OCI-LY7 (cell line): ENCODE results near the gene PDZD2. TPM values are rescaled to one million over a fixed set of nuclear protein-coding genes. Genes with fewer than 3 reads are reported as not detected.

Source experiments
- BruUV-seq: library from RNA; stranded (reverse); fragments of 400-500 nt; replicated peaks from 2 replicates; lab custom pipeline; 2021; lab: Mats Ljungman, UMichigan
- CTCF ChIA-PET: fragments of 300-600 bp; sonication (Branson Sonifier 250); formaldehyde crosslinking; loops from one replicate; lab custom pipeline; 2022; ENCODE audit warnings: antibody characterized with exemption; ENCODE audit not compliant: unreplicated experiment; lab: Charles Lee
- POLR2A ChIA-PET: fragments of 300-600 bp; sonication (Branson Sonifier 250); formaldehyde crosslinking; loops from one replicate; lab custom pipeline; 2022; ENCODE audit warnings: antibody characterized with exemption; lab: Charles Lee
- DNase-seq: peaks from one replicate; pipeline ENCODE4 v3.0.0-alpha.2; 2015; ENCODE audit warnings: low spot score
- H2AFZ ChIP-seq: fragments of 200-600 bp; sonication (generic), shearing (Covaris generic); 2 replicates; pipeline ENCODE4 v1.6.1; 2014; ENCODE audit warnings: mild to moderate bottlenecking, antibody characterized with exemption, low read length, moderate library complexity
- H3K27ac ChIP-seq: fragments of 200-600 bp; sonication (generic); 2 replicates; pipeline ENCODE4 v1.5.1; 2014; ENCODE audit warnings: mixed run types, low read depth, mild to moderate bottlenecking, moderate library complexity, low read length, inconsistent platforms; ENCODE audit not compliant: poor library complexity, severe bottlenecking
- H3K36me3 ChIP-seq: fragments of 200-600 bp; sonication (generic); 2 replicates; pipeline ENCODE4 v1.6.1; 2014; ENCODE audit warnings: mild to moderate bottlenecking, antibody characterized with exemption, low read length, moderate library complexity, mixed read lengths; ENCODE audit not compliant: insufficient read depth
- H3K4me1 ChIP-seq: fragments of 200-600 bp; sonication (generic); 2 replicates; pipeline ENCODE4 v1.5.1; 2014; ENCODE audit warnings: mild to moderate bottlenecking, low read length; ENCODE audit not compliant: insufficient read depth, poor library complexity, severe bottlenecking
- H3K4me2 ChIP-seq: fragments of 200-600 bp; sonication (generic); 2 replicates; pipeline ENCODE4 v1.6.1; 2014; ENCODE audit warnings: mild to moderate bottlenecking, low read length
- H3K4me3 ChIP-seq: fragments of 200-600 bp; sonication (generic); 2 replicates; pipeline ENCODE4 v1.5.1; 2014; ENCODE audit warnings: mild to moderate bottlenecking, low read depth, low read length; ENCODE audit not compliant: poor library complexity, severe bottlenecking
- H3K79me2 ChIP-seq: fragments of 200-600 bp; sonication (generic); 2 replicates; pipeline ENCODE4 v1.6.1; 2016; ENCODE audit warnings: low read depth, mild to moderate bottlenecking, low read length, moderate library complexity, mixed read lengths; ENCODE audit not compliant: insufficient read depth
- H3K9me2 ChIP-seq: fragments of 200-600 bp; sonication (generic); 2 replicates; pipeline ENCODE4 v1.6.1; 2016; ENCODE audit warnings: mild to moderate bottlenecking, low read length, mixed read lengths; ENCODE audit not compliant: insufficient read depth
- H3K9me3 ChIP-seq: fragments of 200-600 bp; sonication (generic); 2 replicates; pipeline ENCODE4 v1.6.1; 2014; ENCODE audit warnings: mild to moderate bottlenecking, mixed run types, low read length, mixed read lengths
- H4K20me1 ChIP-seq: fragments of 200-600 bp; sonication (generic); 2 replicates; pipeline ENCODE4 v1.6.1; 2014; ENCODE audit warnings: mild to moderate bottlenecking, antibody characterized with exemption, low read length, moderate library complexity, mixed read lengths; ENCODE audit not compliant: insufficient read depth
- EZH2phosphoT487 ChIP-seq: fragments of 200-600 bp; sonication (generic); IDR thresholded peaks from 2 replicates; pipeline ENCODE4 v1.6.1; 2018; ENCODE audit warnings: low read depth, borderline replicate concordance, mild to moderate bottlenecking, mixed run types, antibody characterized with exemption, low read length, moderate library complexity, mixed read lengths
- intact Hi-C: fragments of 100-400 bp; cut with micrococcal nuclease; formaldehyde crosslinking; loops from one replicate; pipeline ENCODE4 v1.10.0; 2022; ENCODE audit not compliant: unreplicated experiment
- total RNA-seq, 2 experiments: library from RNA; depleted of rRNA in 1 of 2; stranded (reverse); fragments of >200 nt in 1 of 2; shearing (Covaris generic) in 1 of 2; gene quantifications; 2 replicates each; pipeline ENCODE4 v1.2.3, GENCODE V29; 2014 to 2022
- TF ChIP-seq, protein P1 (sequence below): fragments of 200-600 bp; sonication (generic); conservative IDR thresholded peaks from 2 replicates; pipeline ENCODE4 v1.5.1; 2014; ENCODE audit warnings: mild to moderate bottlenecking, antibody characterized with exemption, low read length, moderate library complexity, mixed read lengths

The PDZD2 gene
- total RNA-seq, 2 experiments from 2014 or later, result 8.6 to 10.6 TPM

DNA sequence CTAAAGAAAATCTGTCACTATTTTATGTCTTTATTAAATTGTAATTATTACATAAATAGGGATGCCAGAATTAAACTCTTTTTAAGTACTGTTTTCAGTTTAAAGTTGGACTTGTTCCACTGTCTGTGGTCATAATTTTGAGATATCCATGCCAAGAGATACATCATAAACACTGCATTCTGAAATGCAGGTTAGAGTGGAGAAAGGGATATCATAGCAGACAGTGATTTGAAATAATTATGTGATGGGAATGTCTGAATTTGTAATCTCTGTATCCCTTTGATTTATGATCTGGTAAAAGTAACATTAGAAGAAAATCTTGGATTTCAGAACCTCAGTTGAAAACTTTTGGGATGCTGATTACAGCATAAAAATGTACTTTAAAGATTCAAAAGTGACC is 313.1 kb downstream of the PDZD2 start:
- Histone ChIP-seq H3K4me2 (no peak overlapping the region), H3K36me3 (no peaks in the 10 kb centered on the region), H3K9me3 (no peaks in the 10 kb centered on the region), H3K79me2 (no peaks in the 10 kb centered on the region), H3K4me3 (no peak overlapping the region), H3K9me2 (no peaks in the 10 kb centered on the region), H2AFZ (no peak overlapping the region), H3K4me1 (no peaks in the 10 kb centered on the region), H3K27ac (no peak overlapping the region), H4K20me1 (no peaks in the 10 kb centered on the region)
- CTCF ChIA-PET, result no interaction called here
- no peak for DNase-seq
- TF ChIP-seq, protein P1, sequence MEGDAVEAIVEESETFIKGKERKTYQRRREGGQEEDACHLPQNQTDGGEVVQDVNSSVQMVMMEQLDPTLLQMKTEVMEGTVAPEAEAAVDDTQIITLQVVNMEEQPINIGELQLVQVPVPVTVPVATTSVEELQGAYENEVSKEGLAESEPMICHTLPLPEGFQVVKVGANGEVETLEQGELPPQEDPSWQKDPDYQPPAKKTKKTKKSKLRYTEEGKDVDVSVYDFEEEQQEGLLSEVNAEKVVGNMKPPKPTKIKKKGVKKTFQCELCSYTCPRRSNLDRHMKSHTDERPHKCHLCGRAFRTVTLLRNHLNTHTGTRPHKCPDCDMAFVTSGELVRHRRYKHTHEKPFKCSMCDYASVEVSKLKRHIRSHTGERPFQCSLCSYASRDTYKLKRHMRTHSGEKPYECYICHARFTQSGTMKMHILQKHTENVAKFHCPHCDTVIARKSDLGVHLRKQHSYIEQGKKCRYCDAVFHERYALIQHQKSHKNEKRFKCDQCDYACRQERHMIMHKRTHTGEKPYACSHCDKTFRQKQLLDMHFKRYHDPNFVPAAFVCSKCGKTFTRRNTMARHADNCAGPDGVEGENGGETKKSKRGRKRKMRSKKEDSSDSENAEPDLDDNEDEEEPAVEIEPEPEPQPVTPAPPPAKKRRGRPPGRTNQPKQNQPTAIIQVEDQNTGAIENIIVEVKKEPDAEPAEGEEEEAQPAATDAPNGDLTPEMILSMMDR, result no peak
- no peak for TF ChIP-seq EZH2phosphoT487
- intact Hi-C loops, result no loop called here
- POLR2A ChIA-PET, result interaction anchor here (0.7 to 1.0 kb wide), 2 partner anchors 10 to 434 kb away, joined by 3 to 4 read pairs; no protein-coding TSS in a partner anchor
- no TSS peak for BruUV-seq

DNA sequence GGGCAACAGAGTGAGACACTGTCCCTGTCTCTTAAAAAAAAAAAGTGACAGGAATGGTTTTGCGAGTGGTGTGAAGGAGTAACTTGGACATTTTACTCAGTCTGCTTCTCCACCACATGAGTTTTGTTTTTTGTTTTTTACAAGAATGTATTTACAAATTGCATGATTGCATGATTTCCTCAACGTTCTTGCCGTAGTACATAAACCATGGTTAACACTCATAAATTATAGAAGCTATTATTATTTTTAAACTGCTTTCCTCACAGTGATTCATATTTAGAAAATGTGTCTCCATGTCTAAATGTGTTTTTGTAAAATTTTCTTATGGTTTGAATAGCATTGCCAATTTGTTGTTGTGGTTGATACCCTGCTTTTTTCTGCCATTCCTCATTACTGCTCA is 315.2 kb downstream of the PDZD2 start:
- Histone ChIP-seq H3K9me3 (no peaks in the 10 kb centered on the region), H4K20me1 (no peaks in the 10 kb centered on the region), H3K4me3 (no peak overlapping the region), H3K27ac (no peak overlapping the region), H3K79me2 (no peaks in the 10 kb centered on the region), H3K9me2 (no peaks in the 10 kb centered on the region), H2AFZ (no peak overlapping the region), H3K36me3 (no peaks in the 10 kb centered on the region), H3K4me2 (no peak overlapping the region), H3K4me1 (no peaks in the 10 kb centered on the region)
- no peak for DNase-seq
- no TSS peak for BruUV-seq
- no peak for TF ChIP-seq EZH2phosphoT487
- TF ChIP-seq, protein P1, result no peak
- POLR2A ChIA-PET, result interaction anchor here (0.9 kb wide), 1 partner anchor 9 kb away, joined by 4 read pairs; no protein-coding TSS in a partner anchor
- intact Hi-C loops, result no loop called here
- CTCF ChIA-PET, result no interaction called here

DNA sequence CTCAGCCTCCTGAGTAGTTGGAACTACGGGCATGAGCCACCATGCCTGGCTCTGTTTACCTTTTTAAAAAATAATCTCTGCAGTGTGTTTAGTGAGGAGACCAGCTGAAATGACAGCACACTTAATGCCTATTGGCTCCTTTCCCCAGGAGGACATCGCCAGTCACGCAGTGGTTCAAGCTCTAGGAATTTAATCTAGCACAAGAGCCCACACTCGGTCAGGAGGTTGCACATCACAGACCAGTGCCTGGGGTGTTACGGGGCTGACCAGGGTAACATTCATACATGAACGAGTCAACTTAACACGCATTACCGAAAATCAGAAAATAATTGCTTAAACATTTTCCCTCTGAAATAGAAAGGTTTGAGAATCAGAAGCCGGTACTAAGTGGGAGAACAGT is 318.2 kb downstream of the PDZD2 start:
- intact Hi-C loops, result no loop called here
- no peaks in the 10 kb centered on the region for H3K9me2 ChIP-seq
- peaks cover under 1% of the 10 kb centered on the region for H3K4me1 ChIP-seq
- ChIA-PET CTCF (no interaction called here), POLR2A (interaction anchor here (0.5 kb wide), 1 partner anchor 130 kb away, joined by 3 read pairs; no protein-coding TSS in a partner anchor)
- no peak overlapping the region for H2AFZ ChIP-seq
- H3K27ac ChIP-seq, result no peak overlapping the region
- TF ChIP-seq EZH2phosphoT487, result no peak
- TF ChIP-seq, protein P1, result no peak
- no peak overlapping the region for H3K4me3 ChIP-seq
- no peaks in the 10 kb centered on the region for H4K20me1 ChIP-seq
- no peaks in the 10 kb centered on the region for H3K79me2 ChIP-seq
- no peaks in the 10 kb centered on the region for H3K36me3 ChIP-seq
- no peak overlapping the region for H3K4me2 ChIP-seq
- no peak for DNase-seq
- BruUV-seq, result no TSS peak
- H3K9me3 ChIP-seq, result no peaks in the 10 kb centered on the region
